HG03342 (cell line): ENCODE data around the gene OSBPL6.
A peak's percentile ranks its signal among the peaks of the same experiment; 100 is the strongest.
"Not testable (repeated sequence)": the region's sequence is repeated elsewhere in the genome, so short reads cannot be mapped to it uniquely, and the experiment has no call there.

ENCODE experiments used
- ATAC-seq: cut with Tn5 transposase; IDR thresholded peaks from one replicate; pipeline ENCODE4 v1.9.1; 2021; ENCODE audit warnings: mild to moderate bottlenecking, moderate library complexity; ENCODE audit not compliant: unreplicated experiment

Gene OSBPL6

GRCh38 chr2:178296394-178297090 lies 102.2 kb downstream of the OSBPL6 start:
- ATAC-seq: peak; percentile 47

GRCh38 chr2:178297091-178297411 lies 102.7 kb downstream of the OSBPL6 start:
- no peak for ATAC-seq

GRCh38 chr2:178298785-178299212 lies 104.5 kb downstream of the OSBPL6 start:
- no peak for ATAC-seq

- ATAC-seq: no peak
Measured at GRCh38 chr2:178301649-178302238, 107.4 kb downstream of the OSBPL6 start.

- no peak for ATAC-seq
Measured at GRCh38 chr2:178304333-178304732, 110.0 kb downstream of the OSBPL6 start.

- ATAC-seq: peak; percentile 96
Measured at GRCh38 chr2:178306352-178307073, 112.2 kb downstream of the OSBPL6 start.

- ATAC-seq: no peak
Measured at GRCh38 chr2:178307650-178308049, 113.3 kb downstream of the OSBPL6 start.

- no peak for ATAC-seq
Measured at GRCh38 chr2:178309541-178309940, 115.2 kb downstream of the OSBPL6 start.

GRCh38 chr2:178315078-178315477 lies 120.8 kb downstream of the OSBPL6 start:
- no peak for ATAC-seq

- ATAC-seq: no peak
Measured at GRCh38 chr2:178315488-178315948, 121.2 kb downstream of the OSBPL6 start.

GRCh38 chr2:178317811-178318210 lies 123.5 kb downstream of the OSBPL6 start:
- ATAC-seq: no peak

GRCh38 chr2:178320011-178320585 lies 125.8 kb downstream of the OSBPL6 start:
- ATAC-seq: no peak

GRCh38 chr2:178322068-178322467 lies 127.8 kb downstream of the OSBPL6 start:
- no peak for ATAC-seq

GRCh38 chr2:178323331-178323730 lies 129.0 kb downstream of the OSBPL6 start:
- ATAC-seq: not testable (repeated sequence)

- no peak for ATAC-seq
Measured at GRCh38 chr2:178324077-178324476, 129.8 kb downstream of the OSBPL6 start.

GRCh38 chr2:178325268-178325667 lies 131.0 kb downstream of the OSBPL6 start:
- no peak for ATAC-seq

GRCh38 chr2:178327516-178327915 lies 133.2 kb downstream of the OSBPL6 start:
- no peak for ATAC-seq

GRCh38 chr2:178328037-178328436 lies 133.7 kb downstream of the OSBPL6 start:
- ATAC-seq: no peak

GRCh38 chr2:178330175-178331017 lies 136.1 kb downstream of the OSBPL6 start:
- no peak for ATAC-seq

GRCh38 chr2:178331474-178332432 lies 137.4 kb downstream of the OSBPL6 start:
- ATAC-seq: no peak
